HepG2 (cell line): ENCODE data around the gene HNRNPR. TPM values are rescaled to one million over a fixed set of nuclear protein-coding genes. Genes with fewer than 3 reads are reported as not detected.

ENCODE experiments used
- BRCA1 ChIP-seq: sonication (generic); formaldehyde crosslinking; IDR thresholded peaks from 2 replicates; pipeline ENCODE4 v1.4.0; 2020; ENCODE audit warnings: missing genetic modification reagents
- HNRNPH1 ChIP-seq: fragments of 200-400 bp; formaldehyde crosslinking; optimal IDR thresholded peaks from 2 replicates; pipeline ENCODE3; 2017; ENCODE audit warnings: mild to moderate bottlenecking, low read depth, low read length
- HNRNPK ChIP-seq: fragments of 200-400 bp; formaldehyde crosslinking; IDR thresholded peaks from 2 replicates; pipeline ENCODE4 v1.6.1; 2018; ENCODE audit warnings: low read length, low read depth, moderate library complexity, mild to moderate bottlenecking; ENCODE audit not compliant: poor library complexity, severe bottlenecking
- KAT2B ChIP-seq: fragments of 150-350 bp; IDR thresholded peaks from 2 replicates; pipeline ENCODE4 v1.6.1; 2014; ENCODE audit warnings: low read depth, low read length, borderline replicate concordance
- KLF16 ChIP-seq, 2 experiments: sonication (generic) in 1 of 2; formaldehyde crosslinking in 1 of 2; IDR thresholded peaks; 2 replicates each; pipeline versions ENCODE4 v1.6.1 to v1.8.0; 2016 to 2023; ENCODE audit warnings: missing genetic modification reagents in 2 of 2, missing compliant biosample characterization in 1 of 2
- MAFF ChIP-seq: IDR thresholded peaks from 2 replicates; pipeline ENCODE4 v1.6.1; 2011; ENCODE audit warnings: low read depth, low read length, improper control_type of control experiment
- NFATC3 ChIP-seq: sonication (generic); formaldehyde crosslinking; IDR thresholded peaks from 2 replicates; pipeline ENCODE4 v1.5.1; 2020; ENCODE audit warnings: mild to moderate bottlenecking, missing genetic modification reagents
- NFIB ChIP-seq: sonication (generic); formaldehyde crosslinking; IDR thresholded peaks from 2 replicates; pipeline ENCODE4 v1.9.0; 2021; ENCODE audit warnings: missing genetic modification reagents, mild to moderate bottlenecking, borderline replicate concordance
- NFIC ChIP-seq: IDR thresholded peaks from 2 replicates; pipeline ENCODE4 v1.6.1; 2012; ENCODE audit warnings: mild to moderate bottlenecking, low read length, inconsistent platforms
- REXO4 ChIP-seq: sonication (generic); formaldehyde crosslinking; IDR thresholded peaks from 2 replicates; pipeline ENCODE4 v1.8.0; 2022; ENCODE audit warnings: missing genetic modification reagents, mild to moderate bottlenecking, borderline replicate concordance
- RORA ChIP-seq: sonication (generic); formaldehyde crosslinking; IDR thresholded peaks from 2 replicates; pipeline ENCODE4 v1.5.0; 2020; ENCODE audit warnings: mild to moderate bottlenecking, missing genetic modification reagents, moderate library complexity
- SIX4 ChIP-seq: sonication (generic); formaldehyde crosslinking; IDR thresholded peaks from 2 replicates; pipeline ENCODE4 v1.4.0; 2020; ENCODE audit warnings: missing genetic modification reagents
- SMARCC2 ChIP-seq: fragments of 450-650 bp; IDR thresholded peaks from 2 replicates; pipeline ENCODE4 v1.6.1; 2017; ENCODE audit warnings: antibody characterized with exemption, mild to moderate bottlenecking
- SP2 ChIP-seq: sonication (generic); formaldehyde crosslinking; IDR thresholded peaks from 2 replicates; pipeline ENCODE4 v1.5.1; 2020; ENCODE audit warnings: mild to moderate bottlenecking, missing genetic modification reagents
- SSRP1 ChIP-seq: IDR thresholded peaks from 2 replicates; pipeline ENCODE4 v1.6.1; 2016; ENCODE audit warnings: control low read depth
- ZBTB2 ChIP-seq: sonication (generic); formaldehyde crosslinking; IDR thresholded peaks from 2 replicates; pipeline ENCODE4 v1.8.0; 2022; ENCODE audit warnings: low read depth, missing genetic modification reagents
- ZBTB8A ChIP-seq: sonication (generic); formaldehyde crosslinking; IDR thresholded peaks from 2 replicates; pipeline ENCODE4 v1.4.0; 2020; ENCODE audit warnings: mild to moderate bottlenecking, low read depth, missing genetic modification reagents, borderline replicate concordance
- ZFAT ChIP-seq: sonication (generic); formaldehyde crosslinking; conservative IDR thresholded peaks from 2 replicates; pipeline ENCODE4 v1.8.1; 2023; ENCODE audit warnings: missing genetic modification reagents, inconsistent platforms
- ZFP36L1 ChIP-seq: sonication (generic); formaldehyde crosslinking; IDR thresholded peaks from 2 replicates; pipeline ENCODE4 v1.8.0; 2022; ENCODE audit warnings: mild to moderate bottlenecking, missing genetic modification reagents, moderate library complexity
- ZKSCAN5 ChIP-seq: sonication (generic); formaldehyde crosslinking; IDR thresholded peaks from 2 replicates; pipeline ENCODE4 v1.5.1; 2020; ENCODE audit warnings: mild to moderate bottlenecking, missing genetic modification reagents
- ZNF17 ChIP-seq: sonication (generic); formaldehyde crosslinking; IDR thresholded peaks from 2 replicates; pipeline ENCODE4 v1.5.0; 2020; ENCODE audit warnings: mild to moderate bottlenecking, missing genetic modification reagents
- ZNF574 ChIP-seq: sonication (generic); formaldehyde crosslinking; IDR thresholded peaks from 2 replicates; pipeline ENCODE4 v1.4.0; 2020; ENCODE audit warnings: missing genetic modification reagents
- ZNF772 ChIP-seq: sonication (generic); formaldehyde crosslinking; IDR thresholded peaks from 2 replicates; pipeline ENCODE4 v1.5.0; 2020; ENCODE audit warnings: mild to moderate bottlenecking, missing genetic modification reagents
- polyA plus RNA-seq, 8 experiments: library from polyadenylated mRNA; depleted of rRNA in 3 of 8; stranded (reverse) in 7 of 8; unstranded in 1 of 8; fragments of >200 nt; fragmentation: Illumina TruSeq in 4 of 8; extraction: Trizol in 4 of 8; gene quantifications; 2 replicates each; pipeline versions ENCODE4 v1.2.1 to v1.2.3, GENCODE V29; 2011 to 2016; ENCODE audit warnings: low read depth in 4 of 8, missing spikeins in 1 of 8, mixed read lengths in 1 of 8; ENCODE audit not compliant: insufficient read depth in 1 of 8
- total RNA-seq, 5 experiments: library from RNA; depleted of rRNA; stranded (reverse); fragments of >200 nt; fragmentation: Illumina TruSeq; extraction: Trizol; gene quantifications; 2 replicates each; pipeline ENCODE4 v1.2.3, GENCODE V29; 2016; ENCODE audit warnings: low read depth in 1 of 5

The HNRNPR gene
- total and polyA plus RNA-seq, 2 of the 13 experiments (the other 11 are each of a cell fraction or from before 2014, with no cell fraction given) = 133 to 216 TPM

- TF ChIP-seq MAFF = no peak
- TF ChIP-seq ZBTB2 (CRISPR knock-in tag) = no peak
- no peak for TF ChIP-seq BRCA1
- no peak for TF ChIP-seq HNRNPK
- TF ChIP-seq ZNF17 (CRISPR knock-in tag) = no peak
- no peak for TF ChIP-seq ZNF772 (CRISPR knock-in tag)
- no peak for TF ChIP-seq NFIB (CRISPR knock-in tag)
- TF ChIP-seq KAT2B = no peak
- TF ChIP-seq ZKSCAN5 (CRISPR knock-in tag) = no peak
- no peak for TF ChIP-seq HNRNPH1
- TF ChIP-seq ZFP36L1 (CRISPR knock-in tag) = no peak
- no peak for TF ChIP-seq SMARCC2
- TF ChIP-seq SIX4 = no peak
- TF ChIP-seq SSRP1 (CRISPR knock-in tag) = no peak
- TF ChIP-seq NFIC = no peak
- TF ChIP-seq ZFAT (CRISPR knock-in tag) = no peak
- no peak for TF ChIP-seq RORA (CRISPR knock-in tag)
- TF ChIP-seq KLF16 (CRISPR knock-in tag; IDR thresholded peaks at IDR 0.05) = no peak
- TF ChIP-seq NFATC3 (CRISPR knock-in tag) = no peak
- TF ChIP-seq REXO4 (CRISPR knock-in tag) = no peak
- TF ChIP-seq SP2 (CRISPR knock-in tag) = no peak
- TF ChIP-seq ZNF574 (CRISPR knock-in tag) = no peak
- no peak for TF ChIP-seq ZBTB8A (CRISPR knock-in tag)
These were observed 33.1 kb upstream of the HNRNPR start (continued) for GRCh38 chr1:23376890-23377811.
